NCI-H1694 (cell line): ENCODE results near the gene ABHD2.
"Not testable (repeated sequence)": the region's sequence is repeated elsewhere in the genome, so short reads cannot be mapped to it uniquely, and the experiment has no call there.

Experiments
- DNase-seq: peaks from one replicate; lab custom pipeline; 2025; lab: John Stamatoyannopoulos, UW

Gene ABHD2

GRCh38 chr15:89139613-89140499, 51.6 kb downstream of the ABHD2 start:
- no peak for DNase-seq

GRCh38 chr15:89140595-89140994, 52.3 kb downstream of the ABHD2 start:
- no peak for DNase-seq

GRCh38 chr15:89141159-89141558, 52.9 kb downstream of the ABHD2 start:
- DNase-seq: not testable (repeated sequence)

- DNase-seq: no peak
These were observed 53.6 kb downstream of the ABHD2 start for GRCh38 chr15:89141885-89142284.

GRCh38 chr15:89142423-89142822, 54.2 kb downstream of the ABHD2 start:
- no peak for DNase-seq

GRCh38 chr15:89143503-89144162, 55.4 kb downstream of the ABHD2 start:
- DNase-seq: peak; percentile 9

GRCh38 chr15:89144491-89144890, 56.2 kb downstream of the ABHD2 start:
- no peak for DNase-seq

- DNase-seq: no peak
These were observed 58.1 kb downstream of the ABHD2 start for GRCh38 chr15:89146366-89146765.

GRCh38 chr15:89148126-89148525, 59.9 kb downstream of the ABHD2 start:
- no peak for DNase-seq

- DNase-seq: no peak
These were observed 61.3 kb downstream of the ABHD2 start for GRCh38 chr15:89149501-89150101.

- no peak for DNase-seq
These were observed 62.0 kb downstream of the ABHD2 start for GRCh38 chr15:89150287-89150686.

- no peak for DNase-seq
These were observed 62.8 kb downstream of the ABHD2 start for GRCh38 chr15:89150762-89151664.

- DNase-seq: no peak
These were observed 66.9 kb downstream of the ABHD2 start for GRCh38 chr15:89155122-89155521.

GRCh38 chr15:89155656-89156055, 67.4 kb downstream of the ABHD2 start:
- DNase-seq: no peak

GRCh38 chr15:89157061-89157460, 68.8 kb downstream of the ABHD2 start:
- no peak for DNase-seq

- DNase-seq: no peak
These were observed 69.8 kb downstream of the ABHD2 start for GRCh38 chr15:89157918-89158564.

- DNase-seq: no peak
These were observed 73.4 kb downstream of the ABHD2 start for GRCh38 chr15:89161666-89162065.

GRCh38 chr15:89163271-89164055, 75.2 kb downstream of the ABHD2 start:
- no peak for DNase-seq

GRCh38 chr15:89164712-89165211, 76.5 kb downstream of the ABHD2 start:
- no peak for DNase-seq

- no peak for DNase-seq
These were observed 77.4 kb downstream of the ABHD2 start for GRCh38 chr15:89165677-89166076.
